H9 (cell line): ENCODE measurements around the gene SH3GL2. TPM values are rescaled to one million over a fixed set of nuclear protein-coding genes. Genes with fewer than 3 reads are reported as not detected.

Experiments used
- DNase-seq: peaks from one replicate; pipeline ENCODE4 v3.0.0-alpha.2; 2017
- H2AFZ ChIP-seq: one replicate; pipeline ENCODE4 v1.6.1; 2013; ENCODE audit warnings: mild to moderate bottlenecking, low read length, control low read depth, moderate library complexity
- H2AK5ac ChIP-seq: 2 replicates; pipeline ENCODE4 v1.6.1; 2013; ENCODE audit warnings: low read length, control low read depth, mixed read lengths; ENCODE audit not compliant: insufficient read length
- H2BK120ac ChIP-seq: one replicate; pipeline ENCODE4 v1.6.1; 2013; ENCODE audit warnings: low read depth, mild to moderate bottlenecking, low read length, control low read depth, inconsistent platforms; ENCODE audit not compliant: poor library complexity, severe bottlenecking
- H2BK12ac ChIP-seq: 2 replicates; pipeline ENCODE4 v1.6.1; 2013; ENCODE audit warnings: low read length, control low read depth, mixed read lengths, low read depth; ENCODE audit not compliant: insufficient read length
- H2BK15ac ChIP-seq: 2 replicates; pipeline ENCODE4 v1.6.1; 2013; ENCODE audit warnings: low read depth, low read length, control low read depth
- H2BK20ac ChIP-seq: one replicate; pipeline ENCODE4 v1.6.1; 2013; ENCODE audit warnings: low read depth, mild to moderate bottlenecking, low read length, control low read depth, inconsistent platforms; ENCODE audit not compliant: poor library complexity, severe bottlenecking
- H2BK5ac ChIP-seq: 2 replicates; pipeline ENCODE4 v1.6.1; 2013; ENCODE audit warnings: low read length, control low read depth, mixed read lengths; ENCODE audit not compliant: insufficient read length
- H3K14ac ChIP-seq: 2 replicates; pipeline ENCODE4 v1.6.1; 2013; ENCODE audit warnings: low read length, control low read depth; ENCODE audit not compliant: insufficient read depth
- H3K18ac ChIP-seq: 2 replicates; pipeline ENCODE4 v1.6.1; 2013; ENCODE audit warnings: low read depth, mild to moderate bottlenecking, mixed read lengths, low read length, control low read depth; ENCODE audit not compliant: insufficient read length
- H3K23ac ChIP-seq: 2 replicates; pipeline ENCODE4 v1.6.1; 2013; ENCODE audit warnings: low read length, control low read depth, mixed read lengths, low read depth; ENCODE audit not compliant: insufficient read length
- H3K23me2 ChIP-seq: 2 replicates; pipeline ENCODE4 v1.6.1; 2013; ENCODE audit warnings: low read depth, mild to moderate bottlenecking, mixed read lengths, low read length, control low read depth; ENCODE audit not compliant: insufficient read length, poor library complexity, severe bottlenecking
- H3K27ac ChIP-seq: 2 replicates; pipeline ENCODE4 v1.5.1; 2013; ENCODE audit warnings: low read length, control low read depth, mixed read lengths, low read depth; ENCODE audit not compliant: insufficient read length
- H3K27me3 ChIP-seq: 2 replicates; pipeline ENCODE4 v1.6.1; 2013; ENCODE audit warnings: low read length, control low read depth, inconsistent platforms; ENCODE audit not compliant: insufficient read depth
- H3K4ac ChIP-seq: 2 replicates; pipeline ENCODE4 v1.6.1; 2013; ENCODE audit warnings: low read depth, mild to moderate bottlenecking, control low read depth, inconsistent platforms, low read length, moderate library complexity
- H3K4me1 ChIP-seq: 2 replicates; pipeline ENCODE4 v1.6.1; 2013; ENCODE audit warnings: low read length, control low read depth, inconsistent platforms; ENCODE audit not compliant: insufficient read depth
- H3K4me2 ChIP-seq: 2 replicates; pipeline ENCODE4 v1.6.1; 2013; ENCODE audit warnings: low read length, control low read depth, mixed read lengths; ENCODE audit not compliant: insufficient read length, insufficient read depth
- H3K56ac ChIP-seq: 2 replicates; pipeline ENCODE4 v1.6.1; 2013; ENCODE audit warnings: low read depth, mild to moderate bottlenecking, mixed read lengths, low read length, control low read depth; ENCODE audit not compliant: insufficient read length
- H3K79me1 ChIP-seq: 2 replicates; pipeline ENCODE4 v1.6.1; 2013; ENCODE audit warnings: low read depth, mild to moderate bottlenecking, moderate library complexity, low read length, control low read depth, inconsistent platforms; ENCODE audit not compliant: insufficient read depth, poor library complexity, severe bottlenecking
- H3K79me2 ChIP-seq: 2 replicates; pipeline ENCODE4 v1.6.1; 2013; ENCODE audit warnings: low read length, control low read depth, inconsistent platforms; ENCODE audit not compliant: insufficient read depth
- H3K9ac ChIP-seq: 2 replicates; pipeline ENCODE4 v1.6.1; 2013; ENCODE audit warnings: low read length, control low read depth, mixed read lengths; ENCODE audit not compliant: insufficient read length; ENCODE audit errors: extremely low read depth
- H3K9me3 ChIP-seq: one replicate; pipeline ENCODE4 v1.6.1; 2013; ENCODE audit warnings: low read depth, low read length, inconsistent platforms; ENCODE audit not compliant: control insufficient read depth
- H3T11ph ChIP-seq: one replicate; pipeline ENCODE4 v1.6.1; 2013; ENCODE audit warnings: mild to moderate bottlenecking, low read length, control low read depth, inconsistent platforms
- H4K20me1 ChIP-seq: one replicate; pipeline ENCODE4 v1.6.1; 2013; ENCODE audit not compliant: control insufficient read depth, insufficient read length, insufficient read depth
- H4K5ac ChIP-seq: 2 replicates; pipeline ENCODE4 v1.6.1; 2013; ENCODE audit warnings: low read depth, mild to moderate bottlenecking, mixed read lengths, low read length, control low read depth; ENCODE audit not compliant: insufficient read length
- H4K8ac ChIP-seq: replicated peaks from 2 replicates; pipeline ENCODE4 v1.6.1; 2013; ENCODE audit warnings: low read length, control low read depth, mixed read lengths, low read depth; ENCODE audit not compliant: insufficient read length
- H4K91ac ChIP-seq: 2 replicates; pipeline ENCODE4 v1.6.1; 2013; ENCODE audit warnings: low read depth, mild to moderate bottlenecking, moderate library complexity, mixed read lengths, low read length, control low read depth; ENCODE audit not compliant: insufficient read length
- H3K27ac Mint-ChIP-seq, 3 experiments: 2 replicates in 2 of 3; 3 replicates in 1 of 3; pipeline ENCODE4 v1.8.0; 2020 to 2021; ENCODE audit warnings: mixed read lengths in 3 of 3, mild to moderate bottlenecking in 1 of 3, moderate library complexity in 1 of 3
- H3K27me3 Mint-ChIP-seq: 2 replicates; pipeline ENCODE4 v1.8.0; 2021; ENCODE audit warnings: low read depth, mild to moderate bottlenecking, moderate library complexity, mixed read lengths
- H3K36me3 Mint-ChIP-seq, 3 experiments: 2 replicates in 2 of 3; 3 replicates in 1 of 3; pipeline ENCODE4 v1.8.0; 2020 to 2021; ENCODE audit warnings: low read depth in 3 of 3, mixed read lengths in 3 of 3; ENCODE audit not compliant: insufficient read depth in 1 of 3
- H3K4me1 Mint-ChIP-seq, 2 experiments: 2 replicates each; pipeline ENCODE4 v1.8.0; 2020; ENCODE audit warnings: mixed read lengths in 2 of 2
- H3K4me3 Mint-ChIP-seq, 2 experiments: 2 replicates in 1 of 2; 3 replicates in 1 of 2; pipeline ENCODE4 v1.8.0; 2020 to 2021; ENCODE audit warnings: mild to moderate bottlenecking in 2 of 2, mixed read lengths in 2 of 2, moderate library complexity in 1 of 2
- H3K9me3 Mint-ChIP-seq, 2 experiments: 2 replicates in 1 of 2; 3 replicates in 1 of 2; pipeline ENCODE4 v1.8.0; 2020; ENCODE audit warnings: mild to moderate bottlenecking in 2 of 2, mixed read lengths in 2 of 2, moderate library complexity in 1 of 2
- CTCF ChIP-seq: fragments of 200-600 bp; sonication (generic); conservative IDR thresholded peaks from 3 replicates; pipeline ENCODE4 v1.8.0; 2021; ENCODE audit warnings: antibody characterized with exemption, mild to moderate bottlenecking
- total RNA-seq: library from RNA; stranded (reverse); gene quantifications from 2 replicates; pipeline ENCODE4 v1.2.1, GENCODE V29; 2021

Gene SH3GL2
- total RNA-seq, 1 experiment from 2014 or later, result 6.5 TPM

- Histone ChIP-seq H3K27me3 (no peaks in the 10 kb centered on the region), H2AFZ (no peak overlapping the region), H3K23me2 (no peaks in the 10 kb centered on the region), H2BK5ac (no peak overlapping the region), H2BK120ac (no peak overlapping the region), H3K4ac (no peak overlapping the region), H2BK20ac (no peak overlapping the region), H3K9ac (no peak overlapping the region), H3K23ac (no peak overlapping the region), H3K18ac (no peak overlapping the region), H4K20me1 (no peaks in the 10 kb centered on the region), H3K56ac (no peak overlapping the region), H3K79me2 (no peaks in the 10 kb centered on the region), H3T11ph (no peak overlapping the region), H4K91ac (no peak overlapping the region), H3K4me2 (no peak overlapping the region), H3K9me3 (no peaks in the 10 kb centered on the region), H3K27ac (no peak overlapping the region), H3K4me1 (peaks cover 5% of the 10 kb centered on the region), H3K79me1 (no peaks in the 10 kb centered on the region), H2BK15ac (no peak overlapping the region), H3K14ac (no peak overlapping the region), H4K5ac (no peak overlapping the region), H2AK5ac (no peak overlapping the region), H2BK12ac (no peak overlapping the region), H4K8ac (no peak overlapping the region)
- Mint-ChIP-seq H3K27ac (no peak overlapping the region), H3K4me3 (no peak overlapping the region), H3K36me3 (no peaks in the 10 kb centered on the region), H3K27me3 (no peaks in the 10 kb centered on the region; the same call in 1 of the 2 replicates), H3K9me3 (no peaks in the 10 kb centered on the region), H3K4me1 (peaks cover 5 to 6% of the 10 kb centered on the region in 2 experiments)
- DNase-seq, result no peak
- no peak for TF ChIP-seq CTCF
Measured at GRCh38 chr9:17631396-17631795, 52.5 kb downstream of the SH3GL2 start.
